ENCODE results near the gene LKAAEAR1. TPM values are rescaled to one million over a fixed set of nuclear protein-coding genes. Genes with fewer than 3 reads are reported as not detected.

Gene LKAAEAR1
- total RNA-seq, 1 donor from 2014 or later: not detected

- Histone ChIP-seq H2AFZ (ENCODE audit: low read depth, low read length) (no peak overlapping the region), H3K79me2 (ENCODE audit: insufficient read depth, low read length) (no peaks in the 10 kb centered on the region), H3K9me3 (ENCODE audit: insufficient read depth, low read depth, low read length) (peaks cover 2% of the 10 kb centered on the region), H3K27me3 (ENCODE audit: insufficient read depth, low read length) (peaks cover 20% of the 10 kb centered on the region), H3K4me3 (ENCODE audit: insufficient read depth, low read depth, low read length) (no peak overlapping the region), H3K36me3 (ENCODE audit: insufficient read depth, low read length) (no peaks in the 10 kb centered on the region), H3K4me1 (ENCODE audit: insufficient read depth, low read length) (no peaks in the 10 kb centered on the region), H4K20me1 (ENCODE audit: insufficient read depth, low read length) (peaks cover 4% of the 10 kb centered on the region), H3K27ac (ENCODE audit: low read depth, low read length) (no peak overlapping the region), H3K9ac (ENCODE audit: low read length) (no peak overlapping the region), H3K4me2 (ENCODE audit: low read length) (no peak overlapping the region)
- Mint-ChIP-seq H3K27ac (ENCODE audit: unreplicated experiment) (no peak overlapping the region), H3K4me3 (ENCODE audit: unreplicated experiment) (no peak overlapping the region), H3K4me1 (ENCODE audit: low read depth, unreplicated experiment) (peaks cover 2% of the 10 kb centered on the region), H3K27me3 (ENCODE audit: low read depth, unreplicated experiment) (peaks cover 38% of the 10 kb centered on the region), H3K36me3 (ENCODE audit: low read depth, unreplicated experiment) (peaks cover 2% of the 10 kb centered on the region), H3K9me3 (ENCODE audit: unreplicated experiment) (no peaks in the 10 kb centered on the region)
- TF ChIP-seq CTCF (IDR thresholded peaks at IDR 0.05; ENCODE audit: insufficient read depth, low read depth, low read length): no peak
- TF ChIP-seq EZH2 (IDR thresholded peaks at IDR 0.05; ENCODE audit: insufficient read depth, low read length): no peak
- DNase-seq (ENCODE audit: low read depth): no peak
- FAIRE-seq: no peak
Measured at GRCh38 chr20:64092258-64093012, 8.2 kb upstream of the LKAAEAR1 start.

DNA sequence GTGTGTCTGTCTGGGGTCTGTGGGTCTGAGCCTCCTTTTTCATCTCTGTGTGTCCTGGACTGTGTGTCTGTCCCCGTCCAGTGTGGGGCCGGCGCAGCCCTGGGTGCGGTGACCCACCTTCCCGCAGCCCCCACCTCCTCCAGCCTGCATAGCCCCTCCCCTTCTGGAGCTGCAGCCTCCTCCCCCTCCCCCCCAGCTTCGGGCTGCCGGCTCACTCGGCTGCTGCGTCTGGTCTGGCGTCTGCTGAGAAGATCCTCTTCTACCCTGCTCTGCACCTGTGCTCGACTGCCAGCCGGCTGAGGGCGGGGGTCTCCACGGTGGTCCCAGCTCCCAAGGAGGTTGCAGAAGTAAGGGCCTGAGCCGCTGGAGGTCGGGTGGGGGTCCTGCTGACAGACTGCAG, 7.6 kb upstream of the LKAAEAR1 start:
- peaks cover 20% of the 10 kb centered on the region for H3K27me3 ChIP-seq (ENCODE audit: insufficient read depth, low read length)
- no peak overlapping the region for H3K9ac ChIP-seq (ENCODE audit: low read length)
- peaks cover 38% of the 10 kb centered on the region for H3K27me3 Mint-ChIP-seq (ENCODE audit: low read depth, unreplicated experiment)
- no peak overlapping the region for H3K4me3 ChIP-seq (ENCODE audit: insufficient read depth, low read depth, low read length)
- H3K4me2 ChIP-seq (ENCODE audit: low read length): no peak overlapping the region
- DNase-seq (ENCODE audit: low read depth): no peak
- H3K4me1 ChIP-seq (ENCODE audit: insufficient read depth, low read length): no peaks in the 10 kb centered on the region
- H3K4me1 Mint-ChIP-seq (ENCODE audit: low read depth, unreplicated experiment): peaks cover 2% of the 10 kb centered on the region
- H4K20me1 ChIP-seq (ENCODE audit: insufficient read depth, low read length): peaks cover 4% of the 10 kb centered on the region
- no peaks in the 10 kb centered on the region for H3K79me2 ChIP-seq (ENCODE audit: insufficient read depth, low read length)
- no peaks in the 10 kb centered on the region for H3K9me3 Mint-ChIP-seq (ENCODE audit: unreplicated experiment)
- TF ChIP-seq EZH2 (IDR thresholded peaks at IDR 0.05; ENCODE audit: insufficient read depth, low read length): no peak
- TF ChIP-seq CTCF (IDR thresholded peaks at IDR 0.05; ENCODE audit: insufficient read depth, low read depth, low read length): no peak
- no peak for FAIRE-seq
- peaks cover 2% of the 10 kb centered on the region for H3K9me3 ChIP-seq (ENCODE audit: insufficient read depth, low read depth, low read length)
- H3K36me3 Mint-ChIP-seq (ENCODE audit: low read depth, unreplicated experiment): peaks cover under 1% of the 10 kb centered on the region
- no peak overlapping the region for H3K27ac ChIP-seq (ENCODE audit: low read depth, low read length)
- no peak overlapping the region for H2AFZ ChIP-seq (ENCODE audit: low read depth, low read length)
- no peak overlapping the region for H3K27ac Mint-ChIP-seq (ENCODE audit: unreplicated experiment)
- no peaks in the 10 kb centered on the region for H3K36me3 ChIP-seq (ENCODE audit: insufficient read depth, low read length)
- no peak overlapping the region for H3K4me3 Mint-ChIP-seq (ENCODE audit: unreplicated experiment)

DNA sequence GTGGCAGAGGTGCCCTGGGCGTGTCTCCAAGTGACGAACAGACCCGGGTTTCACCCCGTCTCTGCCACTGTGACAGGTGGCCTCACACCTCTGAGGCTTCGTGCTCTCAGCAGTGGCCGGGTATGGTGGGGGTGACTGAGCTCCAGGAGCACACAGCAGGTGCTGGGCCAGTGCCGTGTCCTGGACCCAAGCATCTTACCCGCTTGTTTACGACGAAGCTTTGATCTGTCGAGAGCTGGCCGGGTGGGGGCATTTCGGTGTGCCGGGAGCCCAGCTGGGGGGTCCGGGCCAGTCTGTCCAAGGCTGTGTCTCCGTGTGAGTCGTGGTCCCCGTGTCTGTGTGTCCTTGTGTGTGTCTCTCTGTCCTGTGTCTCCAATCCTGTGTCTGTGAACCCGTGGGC, 7.1 kb upstream of the LKAAEAR1 start:
- H3K27ac ChIP-seq (ENCODE audit: low read depth, low read length): no peak overlapping the region

More for the DNA sequence above, 7.1 kb upstream of the LKAAEAR1 start:
- FAIRE-seq (no peak), DNase-seq (ENCODE audit: low read depth) (no peak)
- Histone ChIP-seq H4K20me1 (ENCODE audit: insufficient read depth, low read length) (peaks cover 4% of the 10 kb centered on the region), H3K27me3 (ENCODE audit: insufficient read depth, low read length) (peaks cover 20% of the 10 kb centered on the region), H3K79me2 (ENCODE audit: insufficient read depth, low read length) (no peaks in the 10 kb centered on the region), H3K9me3 (ENCODE audit: insufficient read depth, low read depth, low read length) (peaks cover 2% of the 10 kb centered on the region), H3K9ac (ENCODE audit: low read length) (no peak overlapping the region), H2AFZ (ENCODE audit: low read depth, low read length) (no peak overlapping the region), H3K4me3 (ENCODE audit: insufficient read depth, low read depth, low read length) (no peak overlapping the region), H3K36me3 (ENCODE audit: insufficient read depth, low read length) (no peaks in the 10 kb centered on the region), H3K4me2 (ENCODE audit: low read length) (no peak overlapping the region), H3K4me1 (ENCODE audit: insufficient read depth, low read length) (no peaks in the 10 kb centered on the region)
- peaks cover 39% of the 10 kb centered on the region for H3K27me3 Mint-ChIP-seq (ENCODE audit: low read depth, unreplicated experiment)
- no peak overlapping the region for H3K4me3 Mint-ChIP-seq (ENCODE audit: unreplicated experiment)
- H3K4me1 Mint-ChIP-seq (ENCODE audit: low read depth, unreplicated experiment): peaks cover 2% of the 10 kb centered on the region
- TF ChIP-seq EZH2 (IDR thresholded peaks at IDR 0.05; ENCODE audit: insufficient read depth, low read length) (no peak), CTCF (IDR thresholded peaks at IDR 0.05; ENCODE audit: insufficient read depth, low read depth, low read length) (no peak)
- no peaks in the 10 kb centered on the region for H3K36me3 Mint-ChIP-seq (ENCODE audit: low read depth, unreplicated experiment)
- no peaks in the 10 kb centered on the region for H3K9me3 Mint-ChIP-seq (ENCODE audit: unreplicated experiment)
- no peak overlapping the region for H3K27ac Mint-ChIP-seq (ENCODE audit: unreplicated experiment)
